GM12878 (cell line): ENCODE data around the gene OMP. TPM values are rescaled to one million over a fixed set of nuclear protein-coding genes. Genes with fewer than 3 reads are reported as not detected.

ENCODE experiments used
- ATAC-seq: fragments of 200-7000 bp; cut with Tn5 transposase; 3 replicates; pipeline ENCODE4 v1.9.1; 2020; ENCODE audit warnings: mild to moderate bottlenecking, moderate library complexity
- BruUV-seq: library from RNA; stranded (reverse); fragments of 400-500 nt; replicated peaks from 2 replicates; lab custom pipeline; 2021; lab: Mats Ljungman, UMichigan
- CTCF ChIA-PET: fragments of 300-600 bp; sonication (Branson Sonifier 250); formaldehyde crosslinking; extraction: SDS; loops from one replicate; lab custom pipeline; 2021; ENCODE audit warnings: inconsistent platforms; lab: Yijun Ruan, JAX
- POLR2A ChIA-PET: fragments of 350-600 bp; formaldehyde crosslinking; extraction: SDS; loops from one replicate; lab custom pipeline; 2021; ENCODE audit warnings: inconsistent platforms; lab: Charles Lee
- RAD21 ChIA-PET: fragments of 300-600 bp; sonication (Branson Sonifier 250); formaldehyde crosslinking; loops from one replicate; lab custom pipeline; 2023; ENCODE audit warnings: antibody characterized with exemption; ENCODE audit not compliant: unreplicated experiment; lab: Charles Lee
- SMC1A ChIA-PET: fragments of 300-600 bp; sonication (Branson Sonifier 250); formaldehyde crosslinking; loops from one replicate; lab custom pipeline; 2023; ENCODE audit not compliant: unreplicated experiment, uncharacterized antibody; lab: Charles Lee
- DNase-seq: peaks from one replicate; pipeline ENCODE4 v3.0.0-alpha.2; 2011; ENCODE audit warnings: low read depth, low spot score
- FAIRE-seq: peaks from 3 replicates; lab custom pipeline; 2011; peaks lifted over from hg19 to GRCh38; lab: Jason Lieb, UNC
- H2AFZ ChIP-seq: 2 replicates; pipeline ENCODE4 v1.6.0; 2011; ENCODE audit warnings: low read depth, low read length, control low read depth; ENCODE audit not compliant: control insufficient read depth
- H3K27ac ChIP-seq: 2 replicates; pipeline ENCODE4 v1.5.1; 2011; ENCODE audit warnings: control low read depth; ENCODE audit not compliant: control insufficient read depth, insufficient read depth
- H3K27me3 ChIP-seq, 2 experiments: replicated peaks in 1 of 2; 2 replicates each; pipeline versions ENCODE4 v1.6.0 to v1.6.1; 2011; ENCODE audit warnings: low read length in 1 of 2; ENCODE audit not compliant: control insufficient read depth in 2 of 2, insufficient read depth in 2 of 2
- H3K36me3 ChIP-seq, 2 experiments: 2 replicates each; pipeline ENCODE4 v1.5.1; 2011; ENCODE audit warnings: low read length in 1 of 2; ENCODE audit not compliant: control insufficient read depth in 2 of 2, insufficient read depth in 2 of 2
- H3K4me1 ChIP-seq: 2 replicates; pipeline ENCODE4 v1.6.1; 2011; ENCODE audit warnings: mild to moderate bottlenecking, low read length, moderate library complexity, mixed read lengths; ENCODE audit not compliant: control insufficient read depth, insufficient read depth
- H3K4me2 ChIP-seq: 2 replicates; pipeline ENCODE4 v1.6.0; 2011; ENCODE audit warnings: control low read depth; ENCODE audit not compliant: control insufficient read depth, insufficient read depth
- H3K4me3 ChIP-seq: fragments of 200-600 bp; sonication (generic); 2 replicates; pipeline ENCODE4 v1.5.1; 2016
- H3K79me2 ChIP-seq: 2 replicates; pipeline ENCODE4 v1.6.0; 2011; ENCODE audit warnings: low read length; ENCODE audit not compliant: control insufficient read depth, insufficient read depth
- H3K9ac ChIP-seq: 2 replicates; pipeline ENCODE4 v1.8.0; 2011; ENCODE audit warnings: low read length, control low read depth, mixed read lengths; ENCODE audit not compliant: control insufficient read depth, insufficient read depth
- H3K9me3 ChIP-seq: replicated peaks from 3 replicates; pipeline ENCODE4 v1.5.1; 2011; ENCODE audit warnings: mild to moderate bottlenecking, low read length; ENCODE audit not compliant: control insufficient read depth, insufficient read depth
- H4K20me1 ChIP-seq: 2 replicates; pipeline ENCODE4 v1.6.0; 2011; ENCODE audit not compliant: control insufficient read depth, insufficient read depth
- EGR1 ChIP-seq, 2 experiments: IDR thresholded peaks; 1 replicate in 1 of 2; 2 replicates in 1 of 2; pipeline ENCODE4 v1.6.1; 2011 to 2012; ENCODE audit warnings: low read depth in 2 of 2, low read length in 2 of 2, borderline replicate concordance in 1 of 2, mild to moderate bottlenecking in 1 of 2, moderate library complexity in 1 of 2
- RUNX3 ChIP-seq: IDR thresholded peaks from 2 replicates; pipeline ENCODE4 v1.6.1; 2012; ENCODE audit warnings: low read length, inconsistent platforms
- STAT1 ChIP-seq: fragments of 450-650 bp; conservative IDR thresholded peaks from 2 replicates; pipeline ENCODE4 v1.6.1; 2014; ENCODE audit warnings: antibody characterized with exemption, mild to moderate bottlenecking
- ZBTB11 ChIP-seq: fragments of 450-650 bp; formaldehyde crosslinking; IDR thresholded peaks from 2 replicates; pipeline ENCODE4 v1.5.0; 2022; ENCODE audit warnings: mild to moderate bottlenecking, missing genetic modification characterization
- ZBTB4 ChIP-seq: fragments of 450-650 bp; formaldehyde crosslinking; IDR thresholded peaks from 2 replicates; pipeline ENCODE4 v1.4.0; 2022; ENCODE audit warnings: mild to moderate bottlenecking, moderate library complexity
- ZNF274 ChIP-seq: IDR thresholded peaks from one replicate; pipeline ENCODE4 v1.8.0; 2011; ENCODE audit not compliant: insufficient read length, insufficient read depth
- WGBS: methylation state at CpG from one replicate; pipeline ENCODE4 v1.1.6; 2016; ENCODE audit warnings: low lambda C conversion rate; ENCODE audit not compliant: insufficient replicate concordance, insufficient coverage; ENCODE audit errors: missing lambda C conversion rate; 5-methylcytosine and 5-hydroxymethylcytosine counted together
- in situ Hi-C: fragments of 300-500 bp; cut with MboI; formaldehyde crosslinking; loops from 9 replicates; pipeline ENCODE4 v1.14.3; 2018; ENCODE audit warnings: mixed read lengths
- intact Hi-C: fragments of 100-400 bp; cut with micrococcal nuclease; formaldehyde crosslinking; loops from one replicate; pipeline ENCODE4 v1.14.2; 2022; ENCODE audit not compliant: unreplicated experiment
- polyA plus RNA-seq, 11 experiments: library from polyadenylated mRNA; depleted of rRNA in 4 of 11; unstranded in 6 of 11; stranded (reverse) in 5 of 11; fragments of >200 nt; fragmentation: Nextera tagmentation in 4 of 11; fragmentation: Illumina TruSeq in 1 of 11; extraction: Ambion mirVana in 4 of 11; extraction: Trizol in 1 of 11; gene quantifications; 1 replicate in 1 of 11; 2 replicates in 10 of 11; pipeline versions ENCODE4 v1.2.1 to v1.2.3, GENCODE V29; 2011 to 2016; ENCODE audit warnings: inconsistent platforms in 2 of 11, missing spikeins in 2 of 11, low read depth in 1 of 11
- total RNA-seq, 4 experiments: library from RNA; depleted of rRNA in 3 of 4; stranded (reverse); fragments of >200 nt in 3 of 4; fragmentation: Illumina TruSeq in 1 of 4; extraction: Trizol in 1 of 4; gene quantifications; 2 replicates each; pipeline versions ENCODE4 v1.2.1 to v1.2.3, GENCODE V29; 2013 to 2021

The OMP gene
- total and polyA plus RNA-seq, 10 of the 15 experiments (the other 5 are each of a cell fraction or from before 2014, with no cell fraction given) = not detected

- no peak overlapping the region for H3K9ac ChIP-seq
- H4K20me1 ChIP-seq = no peaks in the 10 kb centered on the region
- ChIA-PET RAD21 (interaction anchor here (0.8 kb wide), 1 partner anchor 39 kb away, joined by 3 read pairs; no protein-coding TSS in a partner anchor), CTCF (interaction anchor here (1.4 to 1.9 kb wide), 2 partner anchors 39 to 167 kb away, joined by 6 to 7 read pairs; no protein-coding TSS in a partner anchor), SMC1A (no interaction called here), POLR2A (no interaction called here)
- FAIRE-seq (no peak), ATAC-seq (no peak), DNase-seq (no peak)
- in situ Hi-C loops = no loop called here
- intact Hi-C loops = no loop called here
- no peak overlapping the region for H3K4me3 ChIP-seq
- H3K27ac ChIP-seq = no peak overlapping the region
- H3K9me3 ChIP-seq = no peaks in the 10 kb centered on the region
- no peak overlapping the region for H2AFZ ChIP-seq
- BruUV-seq = no TSS peak
- peaks cover 8% of the 10 kb centered on the region for H3K4me1 ChIP-seq
- no peak overlapping the region for H3K4me2 ChIP-seq
- WGBS = 31% methylated on average over 23 of the region's 23 CpGs
- TF ChIP-seq STAT1 = no peak
- no peak for TF ChIP-seq ZBTB11
- TF ChIP-seq ZNF274 = no peak
- no peak for TF ChIP-seq ZBTB4 (CRISPR knock-in tag)
- TF ChIP-seq EGR1 (IDR thresholded peaks at IDR 0.05; ENCODE audit: borderline replicate concordance in 1 of 2, low read depth in 2 of 2, low read length in 2 of 2) = peak in 1 of 2 experiments; percentile 21; a peak in 1 of 3 replicates
- peak; percentile 23; the same call in 1 of the 2 replicates for TF ChIP-seq RUNX3
- TF ChIP-seq, all 136 proteins: peak for 2
- Histone ChIP-seq H3K79me2 (no peaks in the 10 kb centered on the region), H3K27me3 (no peaks in the 10 kb centered on the region), H3K36me3 (no peaks in the 10 kb centered on the region)
Observed at GRCh38 chr11:77086521-77087472, 15.8 kb upstream of the OMP start.
